ENCODE measurements around the gene RRP9.

The RRP9 gene

DNA sequence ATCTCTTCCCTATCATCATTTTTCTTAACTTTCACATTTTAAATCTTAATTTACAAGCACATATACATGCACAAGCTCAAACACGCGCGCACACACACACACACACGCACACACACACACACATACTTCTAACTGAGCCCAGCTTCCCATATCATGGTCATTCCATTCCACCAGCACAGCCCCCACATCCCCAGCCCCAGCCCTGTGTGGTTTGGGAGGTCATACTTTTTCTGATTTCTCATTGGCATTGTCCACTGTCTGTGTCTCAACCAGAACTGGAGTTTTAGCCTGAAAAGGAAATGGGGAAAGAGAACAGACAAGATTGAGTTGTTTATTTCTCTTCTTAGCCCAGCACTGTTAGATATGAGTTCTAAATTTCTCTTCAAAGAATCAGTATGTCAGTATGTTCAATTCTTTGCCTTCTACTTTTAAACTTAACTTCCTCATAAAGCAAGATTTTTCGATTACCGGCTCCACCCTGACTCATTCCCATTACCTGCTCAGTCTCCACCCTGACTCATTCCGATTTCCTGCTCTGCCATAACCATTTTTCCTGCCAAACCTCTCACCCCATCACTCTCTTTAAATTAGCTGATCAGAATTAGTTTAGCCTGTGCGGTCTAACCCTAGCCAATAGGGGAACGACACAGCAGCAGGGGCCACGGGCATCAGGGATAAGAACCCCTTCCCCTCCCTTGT, 44.9 kb downstream of the RRP9 start:
- DNase-seq, result no peak

DNA sequence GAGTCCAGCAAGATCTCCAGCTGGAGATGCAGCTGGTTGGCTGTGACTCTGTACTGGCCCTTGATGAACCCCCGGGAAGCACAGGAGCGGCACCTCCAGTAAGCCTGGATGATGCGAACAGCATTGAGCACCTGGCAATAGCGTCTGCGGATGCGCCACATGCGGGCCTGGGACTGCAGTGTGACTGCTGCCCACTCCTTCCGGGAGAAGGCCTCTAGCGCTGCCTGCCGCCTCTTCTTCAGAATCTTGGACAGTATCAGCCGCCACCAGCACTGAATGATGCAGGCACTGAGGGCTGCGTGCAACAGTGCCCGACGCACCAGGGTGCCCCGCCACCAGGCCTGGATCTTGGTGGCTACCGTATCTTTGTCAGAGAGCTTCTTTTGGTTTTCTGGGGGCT, 46.8 kb downstream of the RRP9 start:
- DNase-seq, result no peak

DNA sequence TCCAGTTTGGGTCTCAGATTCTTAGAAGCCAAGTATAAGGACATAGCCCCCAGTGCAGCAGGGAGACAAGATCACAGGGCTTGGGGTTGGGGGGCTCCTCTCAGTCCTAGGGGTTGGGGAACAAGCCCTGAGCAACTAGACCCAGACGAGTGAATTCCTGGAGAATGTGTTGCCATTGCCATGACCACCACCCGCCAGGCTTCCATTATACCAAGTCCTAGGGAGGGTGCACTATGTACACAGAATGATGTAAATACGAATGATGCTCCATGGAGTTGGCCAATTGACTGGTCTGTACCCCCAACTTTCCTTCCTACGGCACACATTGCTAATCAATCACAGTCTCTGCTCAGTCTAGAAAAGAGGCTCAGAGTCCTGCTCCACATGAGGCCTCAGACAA, 47.3 kb downstream of the RRP9 start:
- no peak for DNase-seq

DNA sequence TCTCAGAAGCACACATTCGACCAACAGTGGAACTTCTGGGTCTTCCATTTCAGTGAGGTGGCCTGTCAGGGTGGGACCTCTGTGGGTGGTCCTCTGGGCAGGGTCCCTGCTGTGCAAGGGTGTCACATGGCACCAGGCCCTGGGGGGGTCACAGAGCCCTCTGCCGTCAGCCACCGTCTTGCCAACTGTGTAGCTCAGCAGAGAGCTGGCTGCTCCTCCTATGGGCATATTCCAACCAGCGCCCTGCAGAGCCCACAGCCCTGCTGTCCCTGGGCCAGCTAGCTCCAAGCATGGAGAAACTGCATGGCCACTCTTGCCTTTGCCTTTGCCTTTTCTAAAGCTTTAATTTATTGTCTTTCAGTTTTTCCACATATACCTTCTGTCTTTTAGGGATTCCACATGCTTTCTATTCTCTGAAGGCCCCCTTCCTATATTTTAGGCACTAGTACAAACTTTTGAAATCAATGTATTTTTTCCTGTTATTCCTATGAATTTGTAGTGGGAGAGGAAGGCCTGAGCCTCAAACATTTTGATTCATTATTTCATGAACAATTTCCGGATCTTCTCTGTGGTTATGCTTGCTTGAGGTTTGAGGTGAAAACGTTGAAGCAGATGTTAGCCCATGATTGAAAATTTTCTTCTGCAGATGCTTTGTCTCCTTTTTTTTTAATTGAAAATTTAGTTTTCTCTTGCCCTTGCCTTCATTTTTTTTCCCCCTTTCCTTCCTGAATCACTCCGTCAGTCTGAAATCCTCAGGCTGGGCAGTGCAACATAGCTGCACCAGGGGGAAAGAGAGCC, 50.3 kb downstream of the RRP9 start:
- no peak for DNase-seq

DNA sequence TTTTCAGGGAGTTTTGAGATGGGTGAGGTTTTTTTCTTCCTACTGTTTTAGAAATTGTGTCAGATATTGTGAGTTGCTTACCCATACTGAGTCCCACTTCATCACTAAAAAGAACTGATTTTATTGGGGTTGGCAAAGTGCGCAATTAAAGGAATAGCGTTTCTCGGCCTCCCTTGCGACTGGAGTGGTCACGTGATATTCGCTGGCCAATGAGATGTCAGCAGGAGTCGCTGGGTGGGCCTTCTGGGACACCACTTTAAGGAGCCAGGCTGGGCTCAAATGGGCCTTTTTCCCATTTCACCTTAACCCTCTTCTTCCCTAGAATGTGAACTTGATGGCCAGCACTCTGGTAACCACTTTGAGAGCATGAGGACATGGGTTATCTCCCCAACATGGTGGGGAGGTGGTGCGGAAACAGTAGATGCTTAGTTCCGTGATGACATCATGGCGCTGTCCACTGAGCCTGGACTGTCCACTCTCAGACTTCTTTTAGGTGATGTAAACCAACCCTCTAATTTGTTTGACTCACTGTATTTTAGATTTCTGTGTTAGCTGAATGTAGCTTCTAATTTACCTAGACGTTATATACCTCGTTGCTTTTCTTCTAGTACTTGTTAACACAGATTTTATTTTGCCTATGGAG, 53.1 kb downstream of the RRP9 start:
- no peak for DNase-seq

DNA sequence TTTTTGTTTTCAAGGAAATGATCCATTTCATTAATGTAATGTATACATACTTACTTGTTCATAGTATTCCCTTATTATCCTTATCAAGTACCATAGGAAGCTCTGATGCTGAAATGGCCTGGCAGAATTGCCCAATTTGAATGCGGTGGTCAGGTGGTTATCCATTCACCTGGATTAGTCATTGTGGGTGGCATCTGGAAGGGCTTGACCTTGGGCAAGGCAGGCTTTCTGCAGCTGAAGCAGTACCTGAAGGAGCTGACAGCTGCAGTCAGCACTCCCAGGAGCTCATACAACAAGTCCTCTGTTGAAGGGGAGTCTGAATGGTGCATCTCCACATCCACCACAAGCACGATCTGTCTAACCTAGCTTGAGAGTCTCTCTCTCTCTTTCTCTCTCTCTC, 54.1 kb downstream of the RRP9 start:
- DNase-seq, result no peak

DNA sequence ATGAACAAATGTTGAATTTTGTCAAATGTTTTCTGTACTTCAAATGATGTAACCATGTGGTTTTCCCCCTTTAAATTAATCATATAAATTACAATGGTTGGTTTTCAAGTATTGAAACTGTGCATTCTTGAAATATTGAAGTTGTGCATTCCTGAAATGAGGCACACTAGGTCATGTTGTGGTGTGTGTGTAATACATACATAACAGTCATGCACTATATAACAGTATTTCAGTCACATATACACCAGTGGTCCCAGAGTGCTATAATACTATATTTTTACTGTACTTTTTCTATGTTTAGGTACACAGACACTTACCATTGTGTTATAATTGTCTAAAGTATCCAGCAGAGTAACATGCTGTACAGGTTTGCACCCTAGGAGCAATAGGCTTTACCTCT, 55.3 kb downstream of the RRP9 start:
- no peak for DNase-seq
